K562 (cell line): Measurements from ENCODE around the gene LRRTM1. TPM values are rescaled to one million over a fixed set of nuclear protein-coding genes. Genes with fewer than 3 reads are reported as not detected.

Experiments
- ATAC-seq: fragments of 200-7000 bp; cut with Tn5 transposase; 3 replicates; pipeline ENCODE4 v1.9.1; 2020; ENCODE audit warnings: moderate library complexity
- BruUV-seq: library from RNA; stranded (reverse); fragments of 400-500 nt; replicated peaks from 2 replicates; lab custom pipeline; 2021; lab: Mats Ljungman, UMichigan
- CTCF ChIA-PET: fragments of 300-600 bp; formaldehyde crosslinking; extraction: SDS; loops from one replicate; lab custom pipeline; 2021; ENCODE audit warnings: low intra/inter-chr PET ratio; lab: Yijun Ruan, JAX
- POLR2A ChIA-PET: fragments of 300-600, 350-650 bp; sonication (Branson Sonifier 250); formaldehyde crosslinking; extraction: SDS; loops from one replicate; lab custom pipeline; 2021; ENCODE audit warnings: antibody characterized with exemption, inconsistent platforms; lab: Yijun Ruan, JAX
- DNase-seq, 4 experiments: peaks; one replicate each; pipeline versions ENCODE4 v3.0.0 to v3.0.0-alpha.2; 2011 to 2018; ENCODE audit warnings: low spot score in 3 of 4, mixed read lengths in 3 of 4; ENCODE audit errors: extremely low read depth in 1 of 4
- FAIRE-seq: peaks from 2 replicates; lab custom pipeline; 2011; peaks lifted over from hg19 to GRCh38; lab: Jason Lieb, UNC
- H2AFZ ChIP-seq: 2 replicates; pipeline ENCODE4 v1.6.0; 2011; ENCODE audit warnings: low read depth, low read length, control low read depth, inconsistent platforms
- H3K27ac ChIP-seq: fragments of 200-600 bp; 3 replicates; pipeline ENCODE4 v1.8.0; 2011; ENCODE audit warnings: low read depth, mild to moderate bottlenecking, control low read depth, inconsistent platforms, low read length, moderate library complexity, mixed read lengths; ENCODE audit errors: extremely low read depth
- H3K27me3 ChIP-seq, 2 experiments: fragments of 300-600 bp in 1 of 2; 2 replicates in 1 of 2; 3 replicates in 1 of 2; pipeline versions ENCODE4 v1.6.0 to v1.8.0; 2011; ENCODE audit warnings: inconsistent platforms in 2 of 2, low read length in 2 of 2, mild to moderate bottlenecking in 1 of 2, mixed read lengths in 1 of 2, moderate library complexity in 1 of 2; ENCODE audit not compliant: control insufficient read depth in 2 of 2, insufficient read depth in 2 of 2
- H3K36me3 ChIP-seq: fragments of 300-600 bp; 3 replicates; pipeline ENCODE4 v1.8.0; 2011; ENCODE audit warnings: mild to moderate bottlenecking, low read length, inconsistent platforms; ENCODE audit not compliant: control insufficient read depth, insufficient read depth
- H3K4me1 ChIP-seq, 2 experiments: fragments of 200-600 bp in 1 of 2; replicated peaks in 1 of 2; 2 replicates in 1 of 2; 3 replicates in 1 of 2; pipeline versions ENCODE4 v1.5.1 to v1.8.0; 2011; ENCODE audit warnings: inconsistent platforms in 2 of 2, low read length in 2 of 2, mild to moderate bottlenecking in 1 of 2, mixed read lengths in 1 of 2, moderate library complexity in 1 of 2; ENCODE audit not compliant: control insufficient read depth in 2 of 2, insufficient read depth in 2 of 2
- H3K4me2 ChIP-seq: 2 replicates; pipeline ENCODE4 v1.6.1; 2011; ENCODE audit warnings: low read length, control low read depth, inconsistent platforms, mixed read lengths; ENCODE audit not compliant: insufficient read depth
- H3K4me3 ChIP-seq: fragments of 200-600 bp; sonication (generic), shearing (Covaris generic); 2 replicates; pipeline ENCODE4 v1.5.1; 2016; ENCODE audit warnings: control low read depth, inconsistent platforms
- H3K79me2 ChIP-seq: fragments of 200-600 bp; 3 replicates; pipeline ENCODE4 v1.8.0; 2011; ENCODE audit warnings: low read length, inconsistent platforms; ENCODE audit not compliant: control insufficient read depth, insufficient read depth
- H3K9ac ChIP-seq, 2 experiments: 2 replicates each; pipeline versions ENCODE4 v1.6.0 to v1.6.1; 2011; ENCODE audit warnings: low read depth in 2 of 2, low read length in 2 of 2, control low read depth in 1 of 2, inconsistent platforms in 1 of 2, mild to moderate bottlenecking in 1 of 2, mixed read lengths in 1 of 2; ENCODE audit not compliant: insufficient read depth in 1 of 2
- H3K9me1 ChIP-seq: one replicate; pipeline ENCODE4 v1.6.0; 2011; ENCODE audit warnings: inconsistent platforms, mild to moderate bottlenecking, low read length, moderate library complexity; ENCODE audit not compliant: control insufficient read depth, insufficient read depth
- H3K9me3 ChIP-seq: replicated peaks from 2 replicates; pipeline ENCODE4 v1.5.1; 2011; ENCODE audit warnings: low read depth, low read length, inconsistent platforms; ENCODE audit not compliant: control insufficient read depth, insufficient read depth
- H4K20me1 ChIP-seq: replicated peaks from 2 replicates; pipeline ENCODE4 v1.6.1; 2011; ENCODE audit warnings: low read length, inconsistent platforms, mixed read lengths; ENCODE audit not compliant: control insufficient read depth, insufficient read depth
- BRD9 ChIP-seq: fragments of 450-650 bp; IDR thresholded peaks from 2 replicates; pipeline ENCODE4 v1.6.1; 2018; ENCODE audit warnings: low read depth; ENCODE audit not compliant: partially characterized antibody
- HDAC2 ChIP-seq: fragments of 450-650 bp; IDR thresholded peaks from 2 replicates; pipeline ENCODE4 v1.6.1; 2016; ENCODE audit warnings: mild to moderate bottlenecking
- HLTF ChIP-seq: fragments of 450-650 bp; IDR thresholded peaks from 2 replicates; pipeline ENCODE4 v1.6.1; 2016
- JUNB ChIP-seq: fragments of 450-650 bp; formaldehyde crosslinking; conservative IDR thresholded peaks from 2 replicates; pipeline ENCODE4 v1.4.0; 2020; ENCODE audit warnings: mild to moderate bottlenecking
- MAX ChIP-seq: sonication (generic); formaldehyde crosslinking; IDR thresholded peaks from 2 replicates; pipeline ENCODE4 v1.9.0; 2022; ENCODE audit warnings: mild to moderate bottlenecking, missing genetic modification reagents
- OTX1 ChIP-seq: fragments of 450-650 bp; formaldehyde crosslinking; IDR thresholded peaks from 2 replicates; pipeline ENCODE4 v1.4.0; 2022; ENCODE audit warnings: mild to moderate bottlenecking
- RBM34 ChIP-seq: fragments of 200-400 bp; formaldehyde crosslinking; IDR thresholded peaks from 2 replicates; pipeline ENCODE4 v1.6.1; 2018; ENCODE audit warnings: low read length, borderline replicate concordance; ENCODE audit not compliant: insufficient read depth
- TOE1 ChIP-seq, 2 experiments: fragments of 450-650 bp in 1 of 2; sonication (generic) in 1 of 2; formaldehyde crosslinking in 1 of 2; IDR thresholded peaks; 2 replicates each; pipeline versions ENCODE4 v1.7.1 to v1.8.0; 2016 to 2022; ENCODE audit warnings: borderline replicate concordance in 2 of 2, mild to moderate bottlenecking in 2 of 2, antibody characterized with exemption in 1 of 2, inconsistent platforms in 1 of 2, low read depth in 1 of 2, missing genetic modification reagents in 1 of 2, moderate library complexity in 1 of 2
- ZBTB26 ChIP-seq: fragments of 450-650 bp; formaldehyde crosslinking; IDR thresholded peaks from 2 replicates; pipeline ENCODE4 v1.4.0; 2022; ENCODE audit warnings: missing genetic modification characterization
- ZNF134 ChIP-seq: fragments of 250-450 bp; sonication (Bioruptor Pico); conservative IDR thresholded peaks from 2 replicates; pipeline ENCODE4 v1.4.0; 2020
- ZNF668 ChIP-seq: fragments of 250-450 bp; sonication (Bioruptor Pico); IDR thresholded peaks from 2 replicates; pipeline ENCODE4 v1.8.0; 2022; ENCODE audit warnings: mild to moderate bottlenecking, inconsistent platforms
- WGBS: fragments of 100-300 bp; shearing (Covaris generic); methylation state at CpG from one replicate; pipeline ENCODE4 v1.1.6; 2016; ENCODE audit warnings: low coverage, mixed read lengths; ENCODE audit not compliant: insufficient coverage; ENCODE audit errors: missing lambda C conversion rate; 5-methylcytosine and 5-hydroxymethylcytosine counted together
- in situ Hi-C: fragments of 300-500 bp; cut with MboI; formaldehyde crosslinking; loops from 4 replicates; pipeline ENCODE4 v1.15.0; 2018; ENCODE audit warnings: inconsistent platforms, mixed read lengths
- intact Hi-C: fragments of 100-400 bp; cut with micrococcal nuclease; formaldehyde crosslinking; loops from 2 replicates; pipeline ENCODE4 v1.14.2; 2022
- polyA plus RNA-seq, 8 experiments: library from polyadenylated mRNA; depleted of rRNA in 4 of 8; stranded (reverse) in 5 of 8; unstranded in 3 of 8; fragments of >200 nt; fragmentation: Nextera tagmentation in 2 of 8; fragmentation: Illumina TruSeq in 1 of 8; extraction: Ambion mirVana in 2 of 8; extraction: Trizol in 1 of 8; gene quantifications; 2 replicates each; pipeline versions ENCODE4 v1.2.1 to v1.2.3, GENCODE V29; 2011 to 2014; ENCODE audit warnings: inconsistent platforms in 1 of 8, missing spikeins in 1 of 8
- total RNA-seq, 7 experiments: library from RNA; depleted of rRNA in 6 of 7; stranded (reverse); fragments of >200 nt in 6 of 7; fragmentation: Illumina TruSeq in 2 of 7; extraction: Trizol in 2 of 7; gene quantifications; 2 replicates each; pipeline versions ENCODE4 v1.2.1 to v1.2.3, GENCODE V29; 2011 to 2021; ENCODE audit warnings: low replicate concordance in 1 of 7
- TF ChIP-seq, protein P1 (sequence below): fragments of 150-350 bp; IDR thresholded peaks from 2 replicates; pipeline ENCODE4 v1.6.1; 2014; ENCODE audit warnings: low read depth, mild to moderate bottlenecking, low read length, borderline replicate concordance
- TF ChIP-seq, protein P2 (sequence below): fragments of 450-650 bp; IDR thresholded peaks from 2 replicates; pipeline ENCODE4 v1.6.1; 2014; ENCODE audit warnings: low read depth, mild to moderate bottlenecking, moderate library complexity, borderline replicate concordance
- TF ChIP-seq, protein P3 (sequence below): sonication (generic); formaldehyde crosslinking; IDR thresholded peaks from 2 replicates; pipeline ENCODE4 v1.8.0; 2022; ENCODE audit warnings: mild to moderate bottlenecking, missing genetic modification reagents

The LRRTM1 gene
- total and polyA plus RNA-seq, 9 of the 15 experiments (the other 6 are each of a cell fraction or from before 2014, with no cell fraction given) = 0.07 to 0.33 (median 0.11) TPM; not detected in 6

- TF ChIP-seq, protein P1, sequence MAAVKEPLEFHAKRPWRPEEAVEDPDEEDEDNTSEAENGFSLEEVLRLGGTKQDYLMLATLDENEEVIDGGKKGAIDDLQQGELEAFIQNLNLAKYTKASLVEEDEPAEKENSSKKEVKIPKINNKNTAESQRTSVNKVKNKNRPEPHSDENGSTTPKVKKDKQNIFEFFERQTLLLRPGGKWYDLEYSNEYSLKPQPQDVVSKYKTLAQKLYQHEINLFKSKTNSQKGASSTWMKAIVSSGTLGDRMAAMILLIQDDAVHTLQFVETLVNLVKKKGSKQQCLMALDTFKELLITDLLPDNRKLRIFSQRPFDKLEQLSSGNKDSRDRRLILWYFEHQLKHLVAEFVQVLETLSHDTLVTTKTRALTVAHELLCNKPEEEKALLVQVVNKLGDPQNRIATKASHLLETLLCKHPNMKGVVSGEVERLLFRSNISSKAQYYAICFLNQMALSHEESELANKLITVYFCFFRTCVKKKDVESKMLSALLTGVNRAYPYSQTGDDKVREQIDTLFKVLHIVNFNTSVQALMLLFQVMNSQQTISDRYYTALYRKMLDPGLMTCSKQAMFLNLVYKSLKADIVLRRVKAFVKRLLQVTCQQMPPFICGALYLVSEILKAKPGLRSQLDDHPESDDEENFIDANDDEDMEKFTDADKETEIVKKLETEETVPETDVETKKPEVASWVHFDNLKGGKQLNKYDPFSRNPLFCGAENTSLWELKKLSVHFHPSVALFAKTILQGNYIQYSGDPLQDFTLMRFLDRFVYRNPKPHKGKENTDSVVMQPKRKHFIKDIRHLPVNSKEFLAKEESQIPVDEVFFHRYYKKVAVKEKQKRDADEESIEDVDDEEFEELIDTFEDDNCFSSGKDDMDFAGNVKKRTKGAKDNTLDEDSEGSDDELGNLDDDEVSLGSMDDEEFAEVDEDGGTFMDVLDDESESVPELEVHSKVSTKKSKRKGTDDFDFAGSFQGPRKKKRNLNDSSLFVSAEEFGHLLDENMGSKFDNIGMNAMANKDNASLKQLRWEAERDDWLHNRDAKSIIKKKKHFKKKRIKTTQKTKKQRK = no peak
These were observed 44.4 kb upstream of the LRRTM1 start (continued) for GRCh38 chr2:80348953-80349352.

DNA sequence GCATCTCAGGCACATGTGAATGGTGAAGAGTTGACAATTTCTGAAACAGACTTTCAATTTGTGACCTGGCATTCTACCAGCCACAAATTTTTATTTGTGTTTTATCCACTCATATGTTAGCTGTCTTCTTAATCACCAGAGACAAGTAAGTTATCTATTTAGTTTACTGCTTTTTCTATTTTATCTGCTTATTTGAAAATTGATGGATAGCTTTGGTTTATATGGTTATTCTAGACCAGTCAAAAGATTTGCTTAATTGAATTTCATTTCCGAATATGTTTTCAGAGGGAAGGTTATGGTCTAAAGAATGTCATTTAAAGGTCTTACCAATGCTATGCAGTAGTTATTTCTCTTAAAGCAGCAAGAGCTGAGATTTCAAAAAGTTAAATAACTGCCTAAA is 43.5 kb upstream of the LRRTM1 start:
- Histone ChIP-seq H3K27me3 (no peaks in the 10 kb centered on the region), H3K9me1 (no peaks in the 10 kb centered on the region), H3K4me2 (no peak overlapping the region), H3K9ac (no peak overlapping the region), H3K36me3 (no peaks in the 10 kb centered on the region), H4K20me1 (no peaks in the 10 kb centered on the region), H3K4me3 (no peak overlapping the region), H3K9me3 (no peaks in the 10 kb centered on the region), H3K27ac (no peak overlapping the region), H3K79me2 (no peaks in the 10 kb centered on the region), H2AFZ (no peak overlapping the region), H3K4me1 (no peaks in the 10 kb centered on the region)
- DNase-seq = no peak
- intact Hi-C loops = no loop called here
- FAIRE-seq = no peak
- WGBS = 0% methylated on average over 1 of the region's 1 CpG
- ChIA-PET CTCF (no interaction called here), POLR2A (interaction anchor here (0.5 to 1.4 kb wide), 2 partner anchors 11 to 25 kb away, joined by 3 read pairs; no protein-coding TSS in a partner anchor)
- in situ Hi-C loops = no loop called here
- no peak for ATAC-seq
- no TSS peak for BruUV-seq
- TF ChIP-seq JUNB (CRISPR knock-in tag) (no peak), HLTF (no peak), HDAC2 (no peak), MAX (CRISPR knock-in tag) (no peak), ZNF134 (CRISPR knock-in tag) (no peak), ZNF668 (no peak), OTX1 (CRISPR knock-in tag) (no peak), RBM34 (no peak), BRD9 (no peak), TOE1 (IDR thresholded peaks at IDR 0.05; ENCODE audit: borderline replicate concordance) (no peak), TOE1 (CRISPR knock-in tag; IDR thresholded peaks at IDR 0.05; ENCODE audit: borderline replicate concordance, low read depth) (no peak), ZBTB26 (CRISPR knock-in tag) (no peak)
- TF ChIP-seq, protein P2, sequence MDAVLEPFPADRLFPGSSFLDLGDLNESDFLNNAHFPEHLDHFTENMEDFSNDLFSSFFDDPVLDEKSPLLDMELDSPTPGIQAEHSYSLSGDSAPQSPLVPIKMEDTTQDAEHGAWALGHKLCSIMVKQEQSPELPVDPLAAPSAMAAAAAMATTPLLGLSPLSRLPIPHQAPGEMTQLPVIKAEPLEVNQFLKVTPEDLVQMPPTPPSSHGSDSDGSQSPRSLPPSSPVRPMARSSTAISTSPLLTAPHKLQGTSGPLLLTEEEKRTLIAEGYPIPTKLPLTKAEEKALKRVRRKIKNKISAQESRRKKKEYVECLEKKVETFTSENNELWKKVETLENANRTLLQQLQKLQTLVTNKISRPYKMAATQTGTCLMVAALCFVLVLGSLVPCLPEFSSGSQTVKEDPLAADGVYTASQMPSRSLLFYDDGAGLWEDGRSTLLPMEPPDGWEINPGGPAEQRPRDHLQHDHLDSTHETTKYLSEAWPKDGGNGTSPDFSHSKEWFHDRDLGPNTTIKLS = no peak
- TF ChIP-seq, protein P3, sequence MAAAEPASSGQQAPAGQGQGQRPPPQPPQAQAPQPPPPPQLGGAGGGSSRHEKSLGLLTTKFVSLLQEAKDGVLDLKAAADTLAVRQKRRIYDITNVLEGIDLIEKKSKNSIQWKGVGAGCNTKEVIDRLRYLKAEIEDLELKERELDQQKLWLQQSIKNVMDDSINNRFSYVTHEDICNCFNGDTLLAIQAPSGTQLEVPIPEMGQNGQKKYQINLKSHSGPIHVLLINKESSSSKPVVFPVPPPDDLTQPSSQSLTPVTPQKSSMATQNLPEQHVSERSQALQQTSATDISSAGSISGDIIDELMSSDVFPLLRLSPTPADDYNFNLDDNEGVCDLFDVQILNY (CRISPR knock-in tag) = no peak
